NCI-H69 (cell line): ENCODE measurements around the gene XAGE2.
A peak's percentile ranks its signal among the peaks of the same experiment; 100 is the strongest.
"Not testable (repeated sequence)": the region's sequence is repeated elsewhere in the genome, so short reads cannot be mapped to it uniquely, and the experiment has no call there.

ENCODE experiments used
- DNase-seq: peaks from one replicate; lab custom pipeline; 2025; lab: John Stamatoyannopoulos, UW

XAGE2 gene, protein sequence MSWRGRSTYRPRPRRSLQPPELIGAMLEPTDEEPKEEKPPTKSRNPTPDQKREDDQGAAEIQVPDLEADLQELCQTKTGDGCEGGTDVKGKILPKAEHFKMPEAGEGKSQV

DNA sequence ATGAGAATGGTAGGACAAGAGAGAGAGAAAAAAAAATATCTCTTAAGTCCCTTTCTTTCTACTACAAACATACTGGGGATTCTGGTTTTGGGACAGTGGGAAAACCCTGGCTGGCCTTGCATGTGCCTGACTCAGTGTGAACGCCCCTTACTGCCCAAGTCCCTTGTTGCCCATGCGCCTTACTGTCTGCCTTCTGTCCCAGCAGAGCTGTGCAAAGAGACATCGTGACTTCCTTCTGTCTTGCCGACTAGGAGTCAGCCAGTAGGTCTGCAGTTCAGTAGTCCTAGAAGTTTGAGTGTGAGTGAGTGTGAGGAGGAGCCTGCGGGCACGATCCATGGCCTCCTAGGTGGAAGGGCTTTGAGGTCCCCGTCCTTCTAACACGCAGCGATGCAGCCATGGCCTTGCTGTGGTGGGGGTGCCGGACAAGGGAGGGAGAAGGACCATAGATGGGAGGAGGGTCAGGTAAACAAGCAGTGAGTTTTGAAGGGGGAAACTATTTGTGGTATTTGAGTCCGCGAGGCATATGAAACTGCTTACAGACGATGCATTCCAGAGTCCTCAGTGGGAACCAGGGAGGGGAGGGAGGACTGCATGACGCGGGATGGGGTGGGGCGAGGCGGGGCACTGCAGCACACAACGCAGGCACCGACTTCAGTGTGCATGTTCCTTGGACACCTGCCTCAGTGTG is at the start of gene XAGE2:
TSS of gene XAGE2 (plus strand) at position 654 of the 688 bp plus-strand sequence. CDS start 994 bp downstream, outside the sequence.
- DNase-seq: no peak

DNA sequence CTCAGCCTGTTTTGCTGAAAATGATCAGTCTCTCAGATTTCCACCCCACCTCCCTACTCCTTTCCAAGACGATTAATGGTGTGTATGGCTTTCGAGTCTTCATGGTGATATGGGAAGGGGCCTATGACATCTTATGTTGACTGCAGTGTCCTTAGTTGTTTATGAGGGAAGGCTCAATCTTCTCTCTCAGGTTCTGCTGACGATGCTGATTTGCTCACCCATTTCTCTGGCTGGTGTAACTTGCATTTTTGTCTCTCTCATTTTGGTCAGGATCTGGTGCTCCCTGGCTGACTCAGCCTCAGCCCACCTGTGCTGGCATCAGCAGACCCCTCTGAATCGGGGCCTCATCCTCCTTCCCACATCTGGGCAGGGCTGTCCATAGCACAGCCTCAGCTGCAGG is 31.4 kb upstream of the XAGE2 start:
- no peak for DNase-seq

GRCh38 chrX:52341493-52341892 is 27.3 kb upstream of the XAGE2 start:
- DNase-seq: no peak

GRCh38 chrX:52343131-52343530 is 25.7 kb upstream of the XAGE2 start:
- not testable (repeated sequence) for DNase-seq

DNA sequence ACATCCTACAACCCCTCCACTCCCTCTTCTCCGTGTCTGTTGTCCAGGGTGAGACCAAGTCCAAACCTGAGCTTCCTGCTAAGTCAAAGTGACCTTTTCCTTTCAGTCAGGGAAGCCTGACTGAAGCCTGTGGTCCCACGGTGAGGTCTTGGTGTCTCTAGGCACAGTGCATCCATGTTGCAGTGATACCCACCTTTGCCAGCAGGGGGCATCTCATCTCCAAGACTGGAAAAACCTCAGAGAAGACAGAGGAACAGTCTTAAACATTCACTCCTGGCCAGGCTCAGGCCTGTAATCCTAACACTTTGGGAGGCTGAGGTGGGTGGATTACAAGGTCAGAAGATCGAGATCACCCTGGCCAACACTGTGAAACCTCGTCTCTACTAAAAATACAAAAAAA is 23.4 kb upstream of the XAGE2 start:
- DNase-seq: peak; percentile 5

DNA sequence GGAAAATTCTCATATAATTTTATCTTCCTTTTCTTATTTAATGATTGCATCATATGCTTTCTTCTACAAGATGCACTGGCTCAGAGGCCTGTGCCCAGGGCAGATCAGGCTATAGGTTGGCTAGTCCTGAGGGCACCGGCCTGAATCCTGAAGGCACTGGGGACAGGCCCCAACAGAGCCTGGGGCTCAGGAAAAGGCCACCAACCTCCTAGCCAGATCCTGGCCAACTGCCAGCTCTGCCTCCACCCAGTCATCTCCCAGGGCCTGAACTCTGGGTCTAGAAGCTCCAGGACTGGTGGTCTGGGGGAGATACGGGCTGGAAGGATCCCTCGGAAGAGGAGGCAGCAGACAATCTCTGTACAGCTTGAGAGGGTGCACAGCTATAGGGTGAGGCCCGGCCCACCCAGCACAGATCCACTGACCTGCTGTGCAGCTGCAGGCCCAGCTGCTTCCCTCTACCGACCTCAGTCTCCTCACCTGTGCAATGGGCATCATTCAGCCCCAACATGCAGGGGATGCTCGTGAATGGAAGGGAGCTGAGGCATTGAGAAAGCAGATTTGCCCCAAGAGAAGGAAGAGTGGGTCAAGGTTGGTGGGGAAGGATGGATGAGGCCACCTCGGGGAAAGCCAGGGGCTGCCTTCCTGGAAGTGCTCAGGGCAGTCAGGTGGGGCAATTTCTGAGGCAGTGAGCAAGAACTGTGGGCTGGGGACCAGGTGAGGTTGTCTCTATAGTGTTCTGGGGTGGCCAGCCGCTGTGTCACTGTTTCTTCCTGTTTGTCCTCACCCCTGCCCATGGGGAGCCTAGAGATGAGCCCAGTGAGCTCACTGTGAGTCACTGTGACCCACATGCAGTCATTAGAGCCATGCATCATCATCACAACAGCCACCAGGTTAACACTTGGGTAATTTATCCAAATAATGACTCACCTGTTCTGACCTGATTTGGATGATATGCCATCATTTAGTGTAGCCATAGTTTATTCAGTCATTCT is 22.4 kb upstream of the XAGE2 start:
- no peak for DNase-seq

DNA sequence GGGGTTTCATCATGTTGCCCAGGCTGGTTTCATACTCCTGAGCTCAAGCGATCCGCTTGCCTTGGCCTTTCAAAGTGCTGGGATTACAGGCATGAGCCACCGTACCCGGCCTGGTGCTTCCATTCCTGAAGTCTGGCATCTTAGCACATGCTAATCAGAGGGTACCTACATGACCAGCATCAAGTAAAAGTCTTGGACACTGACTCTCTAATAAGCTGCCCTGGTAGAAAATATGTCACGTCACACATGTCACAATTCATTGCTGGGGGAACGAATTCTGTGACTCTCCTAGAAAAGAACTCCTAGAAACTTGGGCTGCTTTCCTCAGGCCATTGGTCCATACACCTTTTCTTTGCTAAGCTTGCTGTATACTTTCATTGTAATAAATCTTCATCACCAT is 19.1 kb upstream of the XAGE2 start:
- DNase-seq: no peak

DNA sequence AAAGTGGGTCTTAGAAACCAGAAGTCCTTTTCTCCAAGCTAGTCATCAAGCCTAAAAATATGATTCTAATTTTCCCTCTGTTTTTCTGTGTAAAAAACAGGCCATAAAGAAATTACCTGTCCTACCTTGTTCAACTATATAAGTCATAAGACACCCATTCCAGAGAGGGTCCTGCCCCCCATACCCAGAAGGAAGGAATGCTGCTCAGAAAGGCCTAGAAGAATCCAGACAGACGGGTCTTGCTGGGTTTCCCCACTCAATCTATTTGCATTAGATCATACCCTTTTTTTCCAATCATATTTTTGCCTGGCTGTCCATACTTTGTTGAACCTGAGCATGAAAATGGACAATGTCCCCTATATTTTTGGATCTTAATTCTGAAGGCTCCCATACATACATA is 16.3 kb upstream of the XAGE2 start:
- DNase-seq: no peak

- DNase-seq: no peak
These were observed 15.0 kb upstream of the XAGE2 start for GRCh38 chrX:52353838-52354237.

GRCh38 chrX:52355108-52355507 is 13.7 kb upstream of the XAGE2 start:
- no peak for DNase-seq

DNA sequence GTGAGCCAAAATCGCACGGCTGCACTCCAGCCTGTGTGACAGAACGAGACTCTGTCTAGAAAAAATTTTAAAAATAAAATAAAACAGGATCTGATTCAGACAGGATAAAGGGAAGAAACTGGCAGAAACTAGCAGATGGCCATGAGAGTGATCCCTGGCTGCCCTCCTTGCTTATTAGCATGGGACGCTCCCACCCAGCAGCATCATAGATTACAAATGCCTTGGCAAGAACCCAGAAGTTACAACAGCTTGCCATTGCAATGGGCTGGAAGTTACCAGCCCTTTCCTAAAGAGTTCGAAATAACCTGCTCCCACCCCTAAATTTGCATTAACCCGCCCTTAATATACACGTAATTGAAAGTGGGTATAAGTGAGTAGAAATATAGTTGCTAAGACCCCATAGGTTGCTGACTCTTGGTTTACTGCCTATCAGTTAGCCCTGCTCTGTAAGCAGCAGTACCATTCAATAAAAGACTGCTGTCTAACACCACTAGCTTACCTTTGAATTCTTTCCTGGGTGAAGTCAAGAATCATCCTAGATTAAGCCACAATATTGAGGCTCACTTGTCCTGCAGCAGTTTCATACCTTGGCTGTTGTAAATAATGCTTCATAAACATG is 9.1 kb upstream of the XAGE2 start:
- no peak for DNase-seq

GRCh38 chrX:52361941-52362340 is 6.9 kb upstream of the XAGE2 start:
- no peak for DNase-seq

GRCh38 chrX:52363247-52363883 is 5.5 kb upstream of the XAGE2 start:
- no peak for DNase-seq

DNA sequence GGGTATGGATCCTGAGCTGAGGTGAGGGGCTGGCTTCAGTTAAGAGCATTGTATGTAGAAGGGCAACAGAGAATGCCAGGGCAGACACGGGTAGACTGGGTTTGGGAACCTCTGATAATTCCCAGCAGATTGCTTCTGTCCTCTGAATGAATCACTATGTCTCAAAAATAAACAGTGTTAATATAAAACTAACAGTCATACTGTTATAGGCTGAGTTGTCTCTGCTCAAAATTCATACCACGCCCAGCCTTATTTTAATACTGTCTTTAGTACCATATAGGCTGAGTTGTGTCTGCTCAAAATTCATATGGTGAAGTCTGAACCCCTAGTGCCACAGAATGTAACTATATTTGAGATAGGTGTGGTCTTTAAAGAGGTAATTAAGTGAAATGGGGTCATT is 10.0 kb downstream of the XAGE2 start:
- DNase-seq: no peak

DNA sequence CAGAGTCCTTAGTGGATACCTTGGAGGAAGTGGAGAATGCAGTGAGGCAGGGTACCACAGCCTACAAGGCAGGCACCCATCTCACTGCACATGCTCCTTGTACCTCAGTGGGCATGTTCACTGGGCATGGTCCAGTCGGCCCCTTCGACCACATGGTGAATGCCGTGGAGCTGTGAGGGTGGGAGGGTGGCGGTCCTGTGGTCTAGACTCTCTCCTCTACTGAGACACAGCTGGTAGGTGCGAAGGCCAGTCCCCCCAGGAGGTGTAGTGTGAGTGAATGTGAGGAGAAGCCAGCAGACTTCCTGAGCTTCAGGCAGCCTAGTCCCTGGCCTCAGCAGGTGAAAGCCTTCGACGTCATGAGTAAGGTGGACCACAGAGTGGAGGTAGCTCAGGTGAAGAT is 12.2 kb downstream of the XAGE2 start:
- DNase-seq: no peak

GRCh38 chrX:52410439-52411394 is 41.9 kb downstream of the XAGE2 start:
- DNase-seq: no peak

- no peak for DNase-seq
These were observed 46.5 kb downstream of the XAGE2 start for GRCh38 chrX:52415304-52415703.

DNA sequence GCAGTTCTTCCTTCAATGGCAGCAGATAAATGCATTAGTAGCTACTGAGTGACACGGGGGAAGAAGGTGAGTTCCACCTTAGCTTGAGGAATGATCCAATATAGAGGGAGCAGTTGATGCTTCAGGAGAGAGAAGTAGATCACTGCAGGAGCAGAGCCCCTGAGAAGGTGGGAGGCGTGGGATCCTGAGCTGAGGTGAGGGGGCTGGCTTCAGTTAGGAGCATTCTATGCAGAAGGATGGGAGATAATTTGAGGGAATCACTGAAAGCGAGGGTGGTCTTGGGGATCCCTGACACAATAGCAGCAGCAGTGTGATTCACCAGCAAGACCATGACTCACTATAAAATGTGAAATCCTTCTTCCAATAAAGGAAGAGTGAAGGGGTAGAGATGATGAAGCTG is 48.0 kb downstream of the XAGE2 start:
- no peak for DNase-seq

- DNase-seq: no peak
These were observed 52.1 kb downstream of the XAGE2 start for GRCh38 chrX:52420824-52421443.

DNA sequence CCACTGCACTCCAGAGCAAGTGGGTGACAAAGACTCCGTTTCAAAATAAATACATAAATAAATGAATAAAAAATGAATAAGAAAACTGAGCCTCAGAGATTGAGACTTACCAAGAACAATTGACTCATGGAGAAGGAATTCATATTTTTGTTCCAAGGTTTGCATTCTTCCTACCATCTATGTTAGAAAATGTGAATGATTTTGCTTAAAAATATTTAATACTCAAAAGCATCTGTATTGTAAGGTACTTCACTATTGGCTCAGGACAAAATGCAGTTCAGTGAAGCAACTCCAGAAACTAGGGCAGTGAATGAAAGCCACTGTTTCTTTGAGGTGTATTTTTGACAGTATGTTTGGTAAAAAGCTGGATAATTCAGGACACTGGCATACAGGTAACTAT is 54.1 kb downstream of the XAGE2 start:
- DNase-seq: no peak
